ENCODE data around the gene HACD3. TPM values are rescaled to one million over a fixed set of nuclear protein-coding genes. Genes with fewer than 3 reads are reported as not detected.

Gene HACD3
- total and polyA plus RNA-seq, 2 of the 13 experiments (the other 11 are each of a cell fraction or from before 2014, with no cell fraction given) = 73.6 to 161 TPM

- TF ChIP-seq MTF2 (CRISPR knock-in tag; IDR thresholded peaks at IDR 0.05; ENCODE audit: borderline replicate concordance) (no peak), ZNF264 (CRISPR knock-in tag; IDR thresholded peaks at IDR 0.05) (peak; percentile 76; the same call in 1 of the 2 replicates), ZNF547 (CRISPR knock-in tag; IDR thresholded peaks at IDR 0.05) (peak; percentile 92), ZBTB40 (IDR thresholded peaks at IDR 0.05) (peak; percentile 83), ZBTB40 (CRISPR knock-in tag; IDR thresholded peaks at IDR 0.05) (peak; percentile 94), UBTF (CRISPR knock-in tag; IDR thresholded peaks at IDR 0.05) (peak; percentile 99), ZNF687 (CRISPR knock-in tag; IDR thresholded peaks at IDR 0.05) (peak; percentile 97), TFE3 (CRISPR knock-in tag; IDR thresholded peaks at IDR 0.05) (peak; percentile 78), ZNF841 (CRISPR knock-in tag; IDR thresholded peaks at IDR 0.05; ENCODE audit: borderline replicate concordance) (0 out of 2 replicates have a peak, but pooled peaks have one; percentile 63)
These were observed 80.8 kb downstream of the HACD3 start, which contains the start of gene INTS14 (continued) for GRCh38 chr15:65610871-65611718.

Measured in HepG2 (cell line).